Activated CD8-positive, alpha-beta memory T cell treated with anti-CD3 and anti-CD28 coated beads, Interleukin-2, amount 50 U/mL, for 4 hours (primary cell): ENCODE measurements around the gene MAN1A1.
"Not testable (repeated sequence)": the region's sequence is repeated elsewhere in the genome, so short reads cannot be mapped to it uniquely, and the experiment has no call there.

Source experiments
- DNase-seq: peaks from one replicate; pipeline ENCODE4 v3.0.0-alpha.2; 2020

Gene MAN1A1

GRCh38 chr6:119349361-119350201, at the start of gene MAN1A1:
Gene MAN1A1, minus strand, starts transcription at chr6:119349761. Its CDS starts 696 bp downstream, at chr6:119349065.
- DNase-seq, result peak; percentile 92

GRCh38 chr6:119395192-119395591, 45.6 kb upstream of the MAN1A1 start:
- no peak for DNase-seq

GRCh38 chr6:119390247-119390793, 40.8 kb upstream of the MAN1A1 start:
- DNase-seq, result no peak

- no peak for DNase-seq
Observed at GRCh38 chr6:119385994-119386393, 36.4 kb upstream of the MAN1A1 start.

- DNase-seq, result no peak
Observed at GRCh38 chr6:119384444-119384843, 34.9 kb upstream of the MAN1A1 start.

- no peak for DNase-seq
Observed at GRCh38 chr6:119379809-119380208, 30.2 kb upstream of the MAN1A1 start.

- not testable (repeated sequence) for DNase-seq
Observed at GRCh38 chr6:119377043-119377442, 27.5 kb upstream of the MAN1A1 start.

- no peak for DNase-seq
Observed at GRCh38 chr6:119370080-119370479, 20.5 kb upstream of the MAN1A1 start.

- DNase-seq, result no peak
Observed at GRCh38 chr6:119368921-119369320, 19.4 kb upstream of the MAN1A1 start.

- DNase-seq, result no peak
Observed at GRCh38 chr6:119361209-119361608, 11.6 kb upstream of the MAN1A1 start.

GRCh38 chr6:119360262-119360915, 10.8 kb upstream of the MAN1A1 start:
- no peak for DNase-seq

GRCh38 chr6:119355890-119356289, 6.3 kb upstream of the MAN1A1 start:
- DNase-seq, result no peak

GRCh38 chr6:119355157-119355556, 5.6 kb upstream of the MAN1A1 start:
- no peak for DNase-seq

- no peak for DNase-seq
Observed at GRCh38 chr6:119353696-119354095, 4.1 kb upstream of the MAN1A1 start.

- DNase-seq, result no peak
Observed at GRCh38 chr6:119352001-119352400, 2.4 kb upstream of the MAN1A1 start.

- DNase-seq, result no peak
Observed at GRCh38 chr6:119350952-119351372, 1.4 kb upstream of the MAN1A1 start.

- DNase-seq, result no peak
Observed at GRCh38 chr6:119350202-119350951, 816 bp upstream of the MAN1A1 start.

- DNase-seq, result peak; percentile 38
Observed at GRCh38 chr6:119348748-119349360, 707 bp downstream of the MAN1A1 start.

- peak; percentile 52 for DNase-seq
Observed at GRCh38 chr6:119348096-119348747, 1.3 kb downstream of the MAN1A1 start.

- peak; percentile 31 for DNase-seq
Observed at GRCh38 chr6:119347466-119348095, 2.0 kb downstream of the MAN1A1 start.

- DNase-seq, result no peak
Observed at GRCh38 chr6:119346936-119347335, 2.6 kb downstream of the MAN1A1 start.

GRCh38 chr6:119346450-119346849, 3.1 kb downstream of the MAN1A1 start:
- DNase-seq, result no peak
